ENCODE measurements around the gene PAFAH1B1.
"Not testable (repeated sequence)": the region's sequence is repeated elsewhere in the genome, so short reads cannot be mapped to it uniquely, and the experiment has no call there.

PAFAH1B1 gene

DNA sequence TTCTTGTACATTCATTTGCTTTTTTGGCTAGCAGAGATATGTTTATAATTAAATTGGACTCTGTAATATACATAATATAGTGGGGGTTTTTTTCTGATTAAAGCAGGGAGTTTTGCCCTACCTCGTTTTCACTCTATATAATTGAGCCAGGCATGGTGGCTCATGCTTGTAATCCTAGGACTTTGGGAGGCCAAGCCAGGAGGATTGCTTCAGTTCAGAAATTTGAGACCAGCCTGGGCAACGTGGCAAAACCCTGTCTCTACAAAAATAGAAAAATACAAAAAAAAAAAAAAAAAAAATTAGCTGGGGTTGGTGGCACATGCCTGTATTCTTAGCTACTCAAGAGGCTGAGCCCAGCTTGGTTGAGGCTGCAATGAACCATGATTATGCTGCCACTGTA is 42.2 kb downstream of the PAFAH1B1 start:
- DNase-seq (ENCODE audit: low read depth): no peak

DNA sequence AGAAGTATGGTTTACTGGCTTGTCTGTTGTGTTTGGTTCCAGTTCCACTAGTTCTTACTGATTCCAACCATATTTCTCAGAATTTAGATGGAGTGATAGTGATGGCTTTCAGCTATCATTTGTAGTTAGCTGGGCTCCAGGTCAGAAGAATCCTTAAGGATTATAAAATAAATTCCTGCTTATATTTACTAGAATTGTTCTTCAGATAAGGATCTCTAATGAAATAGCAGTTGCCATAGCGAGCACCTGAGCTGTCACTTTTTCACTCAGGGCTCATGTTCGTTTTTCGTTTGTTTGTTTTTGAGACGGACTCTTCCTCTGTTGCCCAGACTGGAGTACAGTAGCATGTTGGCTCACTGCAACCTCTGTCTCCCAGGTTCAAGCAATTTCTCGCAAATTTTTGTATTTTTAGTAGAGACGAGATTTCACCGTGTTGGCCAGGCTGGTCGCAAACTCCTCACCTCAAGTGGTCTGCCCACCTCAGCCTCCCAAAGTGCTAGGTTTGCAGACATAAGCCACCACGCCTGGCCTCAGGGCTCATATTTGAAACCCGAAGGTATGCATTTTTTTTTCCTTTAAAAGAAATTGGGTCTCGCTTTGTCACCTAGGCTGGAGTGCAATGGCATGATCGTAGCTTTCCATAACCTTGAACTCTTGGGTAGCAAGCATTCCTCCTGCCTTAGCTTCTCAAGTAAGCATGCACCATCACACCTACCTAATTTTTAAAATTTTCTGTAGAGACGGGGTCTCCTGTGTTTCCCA is 42.9 kb downstream of the PAFAH1B1 start:
- no peak for DNase-seq (ENCODE audit: low read depth)

DNA sequence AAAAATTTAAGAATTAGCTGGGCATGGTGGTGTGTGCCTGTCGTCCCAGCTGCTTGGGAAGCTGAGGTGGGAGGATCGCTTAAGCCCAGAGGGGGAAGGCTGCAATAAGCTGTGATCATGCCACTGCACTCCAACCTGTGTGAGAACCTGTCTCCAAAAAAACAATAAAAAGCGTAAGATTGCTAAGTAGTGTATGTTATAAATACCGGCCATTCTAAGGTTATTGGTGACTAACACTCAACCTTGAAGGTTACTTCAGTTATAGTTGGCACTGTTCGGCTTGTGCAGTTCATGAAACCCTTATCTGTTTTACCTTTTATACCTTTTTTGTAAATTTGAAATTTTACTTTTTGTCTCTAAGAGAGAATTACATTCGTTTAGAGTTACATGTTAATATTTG is 44.0 kb downstream of the PAFAH1B1 start:
- DNase-seq (ENCODE audit: low read depth): no peak

DNA sequence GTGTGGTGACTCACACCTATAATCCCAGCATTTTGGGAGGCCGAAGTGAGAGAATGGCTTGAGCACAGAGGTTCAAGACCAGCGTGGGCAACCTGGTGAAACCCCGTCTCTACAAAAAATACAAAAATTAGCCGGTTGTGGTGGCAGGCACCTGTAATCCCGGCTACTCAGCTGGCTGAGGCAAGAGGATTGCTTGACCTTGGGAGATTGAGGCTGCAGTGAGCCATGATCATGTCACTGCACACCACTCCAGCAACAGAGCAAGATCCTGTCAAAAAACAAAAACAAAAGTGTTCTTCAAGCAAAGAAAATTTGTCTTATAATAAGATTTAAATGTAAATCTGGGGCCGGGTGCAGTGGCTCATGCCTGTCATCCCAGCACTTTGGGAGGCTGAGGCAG is 51.5 kb downstream of the PAFAH1B1 start:
- DNase-seq (ENCODE audit: low read depth): no peak

DNA sequence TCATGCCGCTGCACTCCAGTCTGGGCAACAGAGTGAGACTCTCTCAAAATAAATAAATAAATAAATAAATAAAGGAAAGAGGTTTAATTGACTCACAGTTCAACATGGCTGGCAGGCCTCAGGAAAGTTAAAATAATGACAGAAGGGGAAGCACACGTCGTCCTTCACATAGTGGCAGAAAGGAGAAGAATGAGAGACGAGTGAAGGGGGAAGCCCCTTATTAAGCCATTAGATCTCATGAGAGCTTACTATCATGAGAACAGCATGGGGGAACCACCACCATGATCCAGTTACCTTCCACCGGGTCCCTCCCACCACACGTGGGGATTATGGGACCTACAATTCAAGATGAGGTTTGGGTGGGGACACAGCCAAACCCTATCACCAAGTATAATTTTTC is 54.5 kb downstream of the PAFAH1B1 start:
- no peak for DNase-seq (ENCODE audit: low read depth)

DNA sequence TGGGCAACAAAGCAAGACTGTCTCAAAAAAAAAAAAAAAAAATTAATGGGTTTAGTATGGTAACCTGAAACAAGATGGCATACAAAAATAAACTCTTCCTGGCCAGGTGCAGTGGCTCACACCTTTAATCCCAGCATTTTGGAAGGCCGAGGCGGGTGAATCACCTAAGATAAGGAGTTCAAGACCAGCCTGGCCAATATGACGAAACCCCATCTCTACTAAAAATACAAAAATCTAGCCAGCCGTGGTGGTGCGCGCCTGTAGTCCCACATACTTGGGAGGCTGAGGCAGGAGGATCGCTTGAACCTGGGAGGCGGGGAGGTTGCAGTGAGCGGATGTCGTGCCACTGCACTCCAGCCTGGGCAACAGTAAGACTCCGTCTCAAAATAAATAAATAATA is 55.7 kb downstream of the PAFAH1B1 start:
- no peak for DNase-seq (ENCODE audit: low read depth)

DNA sequence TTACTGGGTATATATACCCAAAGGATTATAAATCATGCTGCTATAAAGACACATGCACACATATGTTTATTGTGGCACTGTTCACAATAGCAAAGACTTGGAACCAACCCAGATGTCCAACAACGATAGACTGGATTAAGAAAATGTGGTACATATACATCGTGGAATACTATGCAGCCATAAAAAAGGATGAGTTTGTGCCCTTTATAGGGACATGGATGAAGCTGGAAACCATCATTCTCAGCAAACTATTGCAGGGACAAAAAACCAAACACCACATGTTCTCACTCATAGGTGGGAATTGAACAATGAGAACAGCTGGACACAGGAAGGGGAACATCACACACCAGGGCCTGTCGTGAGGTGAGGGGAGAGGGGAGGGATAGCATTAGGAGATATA is 59.5 kb downstream of the PAFAH1B1 start:
- not testable (repeated sequence) for DNase-seq (ENCODE audit: low read depth)

DNA sequence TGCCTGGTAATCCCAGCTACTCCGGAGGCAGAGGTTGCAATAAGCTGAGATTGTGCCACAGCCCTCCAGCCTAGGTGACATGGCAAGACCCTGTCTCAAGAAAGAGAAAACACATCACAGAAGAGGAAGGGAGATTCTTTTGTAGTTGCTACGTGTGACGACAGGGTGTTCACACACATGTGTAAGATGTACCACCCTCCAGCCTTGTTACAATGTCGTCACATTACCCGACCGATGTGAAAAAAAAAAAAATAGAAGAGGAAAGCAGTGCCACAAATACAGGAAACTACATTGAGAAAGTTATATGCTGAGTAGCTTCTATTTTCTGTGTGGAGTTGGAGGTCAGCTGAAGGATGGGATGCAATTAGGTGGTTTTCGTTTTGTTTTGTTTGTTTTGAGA is 62.1 kb downstream of the PAFAH1B1 start:
- no peak for DNase-seq (ENCODE audit: low read depth)

DNA sequence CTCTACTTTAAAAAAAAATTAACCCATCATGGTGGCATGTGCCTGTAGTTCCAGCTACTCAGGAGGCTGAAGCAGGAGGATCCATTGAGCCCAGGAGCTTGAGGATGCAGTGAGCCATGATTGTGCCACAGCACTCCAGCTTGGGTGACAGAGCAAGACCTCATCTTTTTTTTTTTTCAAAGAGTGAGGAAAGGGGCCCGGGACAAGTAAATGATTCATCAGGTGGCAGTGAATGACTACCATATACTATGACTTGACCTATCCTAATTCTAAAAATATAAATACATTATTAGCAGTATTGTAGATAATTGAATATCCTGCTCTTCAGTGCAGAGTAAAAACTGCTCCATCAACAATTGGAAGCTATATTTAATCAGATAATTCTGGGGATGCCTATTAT is 62.8 kb downstream of the PAFAH1B1 start:
- DNase-seq (ENCODE audit: low read depth): no peak

DNA sequence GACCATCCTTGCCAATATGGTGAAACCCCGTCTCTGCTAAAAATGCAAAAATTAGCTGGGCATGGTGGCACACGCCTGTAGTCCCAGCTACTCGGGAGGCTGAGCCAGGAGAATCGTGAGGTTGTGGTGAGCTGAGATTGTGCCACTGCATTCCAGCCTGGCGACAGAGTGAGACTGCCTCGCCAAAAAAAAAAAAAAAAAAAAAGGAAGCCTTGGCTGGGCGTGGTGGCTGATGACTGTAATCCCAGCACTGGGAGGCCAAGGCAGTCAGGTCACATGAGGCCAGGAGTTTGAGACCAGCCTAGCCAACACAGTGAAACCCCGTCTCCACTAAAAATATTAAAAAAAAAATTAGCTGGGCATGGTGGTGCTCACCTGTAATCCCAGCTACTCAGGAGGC is 65.9 kb downstream of the PAFAH1B1 start:
- DNase-seq (ENCODE audit: low read depth): not testable (repeated sequence)

DNA sequence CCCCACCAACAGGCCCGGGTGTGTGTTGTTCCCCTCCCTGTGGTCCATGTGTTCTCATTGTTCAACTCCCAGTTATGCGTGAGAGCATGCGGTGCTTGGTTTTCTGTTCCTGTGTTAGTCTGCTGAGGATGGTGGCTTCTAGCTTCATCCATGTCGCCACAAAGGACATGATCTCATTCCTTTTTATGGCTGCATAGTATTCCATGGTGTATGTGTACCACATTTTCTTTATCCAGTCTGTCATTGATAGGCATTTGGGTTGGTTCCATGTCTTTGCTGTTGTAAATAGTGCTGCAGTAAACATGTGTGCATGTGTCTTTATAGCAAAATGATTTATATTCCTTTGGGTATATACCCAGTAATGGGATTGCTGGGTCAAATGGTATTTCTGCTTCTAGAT is 67.0 kb downstream of the PAFAH1B1 start:
- DNase-seq (ENCODE audit: low read depth): not testable (repeated sequence)

DNA sequence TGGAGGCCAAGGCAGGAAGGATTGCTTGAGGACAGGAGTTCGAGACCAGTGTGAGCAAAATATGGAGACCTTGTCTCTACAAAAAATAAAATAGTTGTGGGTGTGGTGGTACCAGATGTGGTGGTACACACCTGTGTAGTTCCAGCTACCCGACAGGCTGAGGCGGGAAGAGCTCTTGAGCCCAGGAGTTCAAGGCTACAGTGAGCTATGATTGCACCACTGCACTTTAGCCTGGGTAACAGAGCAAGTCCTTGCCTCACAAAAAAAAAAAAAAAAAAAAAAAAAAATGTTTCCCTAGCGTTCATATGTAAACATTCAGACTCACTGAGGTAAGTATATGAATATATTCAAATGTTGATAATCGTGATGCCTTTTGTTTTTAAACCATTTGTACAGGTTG is 78.6 kb downstream of the PAFAH1B1 start:
- no peak for DNase-seq (ENCODE audit: low read depth)

DNA sequence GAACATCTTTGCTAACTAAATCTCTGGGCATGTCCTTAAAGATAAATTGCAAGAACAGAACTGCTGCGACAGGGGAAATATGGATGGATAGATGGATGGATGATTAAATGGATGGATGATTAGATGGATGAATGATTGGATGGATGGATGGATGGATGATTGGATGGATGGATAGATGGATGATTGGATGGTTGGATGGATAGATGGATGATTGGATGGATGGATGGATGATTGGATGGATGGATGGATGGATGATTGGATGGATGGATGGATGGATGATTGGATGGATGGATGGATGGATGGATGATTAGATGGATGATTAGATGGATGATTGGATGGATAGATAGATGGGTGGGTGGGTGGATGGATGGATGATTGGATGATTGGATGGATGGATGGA is 85.8 kb downstream of the PAFAH1B1 start:
- DNase-seq (ENCODE audit: low read depth): not testable (repeated sequence)

DNA sequence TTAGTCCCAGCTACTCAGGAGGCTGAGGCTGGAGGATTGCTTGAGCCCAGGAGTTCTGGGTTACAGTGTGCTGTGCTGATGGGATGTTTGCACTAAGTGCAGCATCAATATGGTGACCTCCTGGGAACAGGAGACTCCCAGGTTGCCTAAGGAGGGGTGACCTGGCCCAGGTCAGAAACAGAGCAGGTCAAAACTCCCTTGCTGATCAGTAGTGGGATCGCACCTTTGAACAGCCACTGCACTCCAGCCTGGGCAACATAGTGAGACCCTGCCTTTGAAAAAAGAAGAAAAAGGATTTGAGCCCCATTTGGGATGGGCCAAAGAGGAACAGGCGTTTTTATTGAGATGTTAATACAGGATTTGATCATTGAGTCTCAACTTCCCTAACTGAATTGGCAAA is 87.5 kb downstream of the PAFAH1B1 start:
- DNase-seq (ENCODE audit: low read depth): no peak

DNA sequence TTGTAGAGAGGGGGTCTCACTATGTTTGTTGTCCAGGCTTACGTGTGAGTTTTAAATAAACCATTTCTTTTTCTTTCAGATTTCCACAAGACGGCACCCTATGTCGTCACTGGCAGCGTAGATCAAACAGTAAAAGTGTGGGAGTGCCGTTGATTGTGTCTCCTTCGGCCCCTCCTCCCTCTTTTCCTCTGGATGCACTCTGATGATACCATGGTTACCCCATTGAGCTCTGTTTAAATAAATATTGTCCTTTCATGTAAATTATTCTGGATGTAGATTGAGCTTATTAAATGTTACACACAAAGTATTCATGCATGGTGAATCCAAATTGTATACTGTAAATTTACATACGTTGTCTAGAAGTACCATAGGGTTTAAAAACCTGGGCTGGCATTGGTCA is 88.2 kb downstream of the PAFAH1B1 start:
- no peak for DNase-seq (ENCODE audit: low read depth)

DNA sequence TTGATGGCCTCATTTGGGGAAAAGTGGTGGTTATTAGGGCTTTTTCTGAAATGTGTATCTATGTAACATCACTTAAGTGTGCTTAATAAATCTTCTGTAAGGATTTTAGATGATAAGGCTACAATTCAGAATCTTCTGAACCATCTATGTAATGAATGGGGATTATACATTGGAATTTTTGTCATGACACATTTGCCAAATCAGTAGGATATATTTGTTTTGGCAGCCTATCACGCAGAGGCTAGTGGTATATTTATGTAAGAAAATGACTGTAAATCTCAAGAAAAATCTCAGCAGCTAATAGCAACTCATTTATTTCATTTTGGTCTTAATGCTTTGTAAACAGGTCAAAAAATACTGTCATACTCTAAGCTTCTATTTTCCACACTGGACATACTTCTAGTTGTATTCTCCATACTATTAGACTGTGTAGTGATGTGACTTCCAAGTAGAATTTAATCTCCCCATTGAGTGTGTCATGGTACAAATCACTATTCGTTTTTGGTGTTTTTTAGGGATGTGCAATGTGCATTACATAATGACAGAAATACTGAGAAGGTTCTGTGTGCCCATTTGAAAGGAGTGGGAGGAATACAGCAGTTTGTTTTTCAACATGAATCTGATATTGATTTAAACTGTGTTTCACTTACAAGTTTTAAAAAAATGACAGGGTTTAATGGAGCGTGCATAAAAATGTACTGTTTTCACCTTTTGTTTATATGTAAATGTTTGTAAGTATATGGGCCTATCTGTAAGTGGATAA is 88.9 kb downstream of the PAFAH1B1 start:
- no peak for DNase-seq (ENCODE audit: low read depth)

DNA sequence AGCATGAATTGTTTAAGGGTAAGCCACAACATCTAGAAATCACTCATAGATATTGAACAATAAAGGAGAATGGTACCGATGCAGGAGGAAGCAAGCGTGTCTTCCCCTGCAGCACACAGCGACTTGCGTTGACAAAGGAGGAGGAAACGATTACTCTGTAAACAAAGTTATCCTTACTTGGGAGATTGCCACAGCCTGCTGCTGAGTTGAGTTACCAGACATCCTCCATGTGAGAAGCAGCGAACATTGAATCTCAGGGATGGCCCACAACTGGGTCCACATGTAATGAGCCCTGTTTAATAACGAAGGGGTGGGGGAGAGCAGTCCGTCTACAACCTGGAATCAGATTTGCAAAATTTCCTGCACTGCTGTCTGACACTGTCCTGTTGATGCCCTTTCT is 90.5 kb downstream of the PAFAH1B1 start:
- no peak for DNase-seq (ENCODE audit: low read depth)

DNA sequence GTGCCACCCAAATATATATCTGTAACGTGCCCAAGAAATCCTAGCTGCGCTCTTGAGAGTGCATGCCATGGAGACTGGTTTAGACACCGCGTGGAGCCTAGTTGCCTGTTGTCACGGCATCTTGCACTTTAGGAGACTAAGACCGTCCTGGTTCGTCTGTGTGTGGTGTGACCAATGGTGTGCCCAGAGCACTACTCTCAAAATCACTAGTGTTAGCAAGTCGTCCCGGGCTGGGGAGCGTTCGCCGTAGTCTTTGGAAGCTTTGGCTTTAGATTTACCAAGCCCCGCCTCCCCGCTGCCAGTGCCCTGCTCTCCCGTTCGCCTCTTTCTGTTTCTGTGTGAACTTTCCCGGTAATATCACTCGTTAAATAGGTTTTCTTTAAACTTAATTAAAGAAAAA is 91.1 kb downstream of the PAFAH1B1 start:
- no peak for DNase-seq (ENCODE audit: low read depth)

DNA sequence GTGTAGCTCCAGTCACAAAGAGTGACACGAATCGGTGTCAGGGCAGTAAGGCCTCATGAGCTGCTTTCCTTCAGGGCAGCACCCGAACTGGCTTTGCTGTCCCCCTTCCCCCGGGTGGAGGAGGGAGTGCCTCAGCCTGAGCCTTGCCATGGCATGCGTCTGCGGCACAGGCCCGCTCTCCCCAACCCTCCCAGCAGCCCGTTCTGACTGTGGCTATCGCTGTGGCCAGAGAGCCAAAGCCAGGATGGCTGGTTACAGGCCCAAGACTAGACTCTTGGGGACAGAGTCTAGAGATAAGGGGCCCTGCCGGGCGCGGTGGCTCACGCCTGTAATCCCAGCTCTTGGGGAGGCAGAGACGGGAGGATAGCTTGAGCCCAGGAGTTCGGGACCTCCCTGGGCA is 92.2 kb downstream of the PAFAH1B1 start:
- DNase-seq (ENCODE audit: low read depth): no peak

DNA sequence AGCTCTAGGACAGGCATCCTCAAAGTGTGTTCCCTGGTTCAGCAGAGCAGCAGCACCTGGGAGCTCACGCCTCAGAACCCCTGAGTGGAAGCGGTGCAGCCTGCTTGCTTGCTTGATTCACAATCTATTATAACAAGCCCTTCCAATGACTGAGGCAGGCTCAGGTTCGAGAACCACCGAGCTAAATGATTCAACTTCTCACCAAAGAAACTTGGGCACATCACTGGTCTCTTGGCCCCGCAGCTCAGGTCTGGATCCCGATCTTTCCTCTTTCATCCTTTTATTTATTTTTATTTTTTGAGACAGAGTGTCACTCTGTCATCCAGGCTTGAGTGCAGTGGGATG is 93.6 kb downstream of the PAFAH1B1 start:
- no peak for DNase-seq (ENCODE audit: low read depth)

DNA sequence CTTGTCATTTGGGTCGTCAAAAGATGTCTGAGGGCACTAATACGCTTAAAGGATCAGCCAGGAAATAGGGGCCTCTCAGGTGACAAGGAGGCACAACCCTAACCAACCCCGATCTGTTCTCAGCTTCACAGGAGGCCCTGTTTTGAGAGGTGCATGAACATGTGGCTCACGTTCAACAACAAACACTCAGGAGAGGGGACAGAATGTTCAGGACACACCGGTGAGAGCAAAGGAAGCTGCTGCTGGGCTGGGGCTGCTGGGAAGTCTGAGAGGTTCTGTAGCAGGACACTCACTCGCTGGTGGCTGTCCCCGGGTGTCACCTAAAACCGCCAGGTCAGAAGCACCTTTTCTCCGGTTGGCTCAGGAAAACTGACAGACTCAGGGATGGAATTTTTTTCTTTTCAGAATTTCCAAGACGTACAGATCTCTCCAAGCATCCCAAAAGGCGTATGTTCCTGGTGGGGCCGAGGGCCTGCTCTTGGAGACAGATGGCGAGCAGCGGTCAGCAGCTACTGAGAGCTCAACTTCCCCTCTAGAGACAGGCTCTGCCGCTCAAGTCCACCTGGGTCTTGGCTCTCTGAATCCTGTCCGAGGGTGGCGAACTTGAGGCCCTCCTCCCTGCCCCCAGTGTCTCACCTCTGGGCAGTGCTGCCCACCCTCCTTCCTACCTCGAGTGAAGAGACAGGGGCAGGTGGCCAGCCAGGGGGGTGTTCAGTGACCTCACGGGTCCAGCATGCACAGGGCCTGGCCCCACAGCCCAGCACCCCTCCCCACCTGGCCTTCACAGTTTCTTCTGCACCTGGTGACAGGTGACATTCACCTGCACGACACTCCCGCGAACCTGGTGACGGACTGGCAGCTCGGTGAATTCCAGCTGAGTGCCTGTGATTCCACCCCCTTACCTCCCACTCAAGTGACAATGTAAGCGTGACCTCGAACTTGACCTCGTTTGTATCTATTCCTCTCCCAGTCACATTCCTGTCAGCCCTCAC is 95.2 kb downstream of the PAFAH1B1 start:
- DNase-seq (ENCODE audit: low read depth): no peak

DNA sequence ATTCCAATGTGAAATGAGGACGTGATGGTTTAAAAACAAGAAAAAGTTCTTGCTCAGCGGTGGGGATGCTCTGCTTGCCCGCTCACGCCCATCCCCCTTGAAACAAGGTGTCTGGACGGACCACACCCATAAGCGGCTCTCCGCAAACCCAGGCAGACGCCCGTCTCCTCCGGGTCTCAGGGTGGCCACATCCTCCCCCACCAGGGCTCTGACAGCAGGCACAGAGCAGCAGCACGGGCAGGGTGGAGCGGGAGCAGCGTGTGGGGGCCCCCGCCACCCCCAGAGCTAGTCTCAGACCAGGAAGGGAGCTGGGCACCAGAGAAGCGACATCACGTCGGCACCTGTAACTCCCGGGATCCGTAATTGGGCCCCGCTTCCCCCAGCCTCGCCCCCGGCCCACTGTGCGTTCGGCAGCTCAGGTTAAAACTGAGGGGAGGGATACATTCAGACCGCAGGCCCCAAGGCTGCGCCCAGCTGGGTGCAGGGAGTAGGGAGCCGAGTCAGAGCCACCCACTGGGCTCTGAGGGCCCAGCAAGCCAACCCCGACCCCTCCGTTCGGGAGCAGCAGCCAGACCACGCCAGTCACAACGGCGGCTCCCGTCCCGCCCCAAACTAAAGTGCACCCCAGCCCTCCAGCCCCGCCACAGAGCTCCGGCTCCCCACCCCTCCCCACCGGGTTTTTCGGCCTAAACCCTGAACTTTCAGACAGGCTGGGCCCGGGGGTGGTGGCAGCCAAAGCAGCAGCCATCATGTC is 96.1 kb downstream of the PAFAH1B1 start:
- no peak for DNase-seq (ENCODE audit: low read depth)

Data from GM04503 (cell line).